Activated CD4-positive, alpha-beta T cell treated with anti-CD3 and anti-CD28 coated beads, Interleukin-2, amount 50 U/mL, for 16 hours (primary cell): ENCODE measurements around the gene ST7.
"Not testable (repeated sequence)": the region's sequence is repeated elsewhere in the genome, so short reads cannot be mapped to it uniquely, and the experiment has no call there.

Experiments used
- DNase-seq: peaks from one replicate; pipeline ENCODE4 v3.0.0-alpha.2; 2020

Gene ST7

GRCh38 chr7:117010375-117011133, 57.3 kb downstream of the ST7 start:
- DNase-seq, result peak; percentile 84

- peak; percentile 75 for DNase-seq
Observed at GRCh38 chr7:117011419-117012260, 58.3 kb downstream of the ST7 start.

- DNase-seq, result no peak
Observed at GRCh38 chr7:117012284-117012683, 59.0 kb downstream of the ST7 start.

GRCh38 chr7:117012696-117013095, 59.4 kb downstream of the ST7 start:
- peak; percentile 65 for DNase-seq

- DNase-seq, result no peak
Observed at GRCh38 chr7:117014099-117014656, 60.9 kb downstream of the ST7 start.

GRCh38 chr7:117014673-117015133, 61.4 kb downstream of the ST7 start:
- DNase-seq, result peak; percentile 45

- DNase-seq, result no peak
Observed at GRCh38 chr7:117015258-117016184, 62.2 kb downstream of the ST7 start.

GRCh38 chr7:117017017-117017451, 63.7 kb downstream of the ST7 start:
- DNase-seq, result no peak

GRCh38 chr7:117017702-117018266, 64.5 kb downstream of the ST7 start:
- no peak for DNase-seq

- no peak for DNase-seq
Observed at GRCh38 chr7:117018713-117019112, 65.4 kb downstream of the ST7 start.

- DNase-seq, result no peak
Observed at GRCh38 chr7:117019287-117019686, 66.0 kb downstream of the ST7 start.

- DNase-seq, result no peak
Observed at GRCh38 chr7:117019786-117020590, 66.7 kb downstream of the ST7 start.

GRCh38 chr7:117020591-117020973, 67.3 kb downstream of the ST7 start:
- no peak for DNase-seq

- no peak for DNase-seq
Observed at GRCh38 chr7:117021366-117021765, 68.1 kb downstream of the ST7 start.

- DNase-seq, result no peak
Observed at GRCh38 chr7:117021986-117022385, 68.7 kb downstream of the ST7 start.

GRCh38 chr7:117023325-117023854, 70.1 kb downstream of the ST7 start:
- peak; percentile 34 for DNase-seq

GRCh38 chr7:117024811-117025210, 71.5 kb downstream of the ST7 start:
- DNase-seq, result peak; percentile 43

GRCh38 chr7:117025891-117026290, 72.6 kb downstream of the ST7 start:
- DNase-seq, result no peak

- not testable (repeated sequence) for DNase-seq
Observed at GRCh38 chr7:117030346-117030745, 77.0 kb downstream of the ST7 start.

GRCh38 chr7:117030793-117031192, 77.5 kb downstream of the ST7 start:
- not testable (repeated sequence) for DNase-seq

GRCh38 chr7:117032810-117033209, 79.5 kb downstream of the ST7 start:
- no peak for DNase-seq
